ENCODE measurements around the gene EVA1C. TPM values are rescaled to one million over a fixed set of nuclear protein-coding genes. Genes with fewer than 3 reads are reported as not detected.
A peak's percentile ranks its signal among the peaks of the same experiment; 100 is the strongest.

EVA1C gene
- total and polyA plus RNA-seq, 4 experiments from 2014 or later, result 17.1 to 23.9 (median 17.2) TPM

DNA sequence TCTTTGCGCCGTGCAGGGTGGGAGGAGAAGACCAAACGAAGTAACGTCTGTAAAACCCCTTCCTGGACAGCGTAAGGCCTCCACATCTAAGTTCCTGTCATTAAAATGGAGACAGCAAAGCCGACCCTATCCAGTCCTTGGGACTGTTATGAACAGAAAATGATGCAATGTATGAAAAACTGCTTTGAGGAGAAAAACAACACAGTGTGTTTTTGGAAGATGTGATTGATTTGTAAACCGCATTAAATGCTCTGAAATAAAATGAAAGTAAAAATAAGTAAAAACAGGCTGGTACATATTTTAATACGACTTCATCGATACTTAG lies 18.9 kb upstream of the EVA1C start:
- Mint-ChIP-seq H3K4me3 (peak overlapping the region; percentile 84 to 89 (median 88)), H3K4me1 (peaks cover 22 to 52% (median 40%) of the 10 kb centered on the region in 4 donors), H3K27me3 (peaks cover 2 to 7% of the 10 kb centered on the region in 2 donors), H3K36me3 (peaks cover 3 to 7% of the 10 kb centered on the region in 2 donors), H3K9me3 (no peaks in the 10 kb centered on the region), H3K27ac (peak overlapping the region; percentile 22 to 91 (median 78))
- H3K9me3 ChIP-seq (ENCODE audit: control insufficient read depth in 1 of 2, low read length in 2 of 2), result no peaks in the 10 kb centered on the region
- H3K4me3 ChIP-seq (ENCODE audit: low read length in 2 of 2), result peak overlapping the region; percentile 86 to 90
- peak overlapping the region; percentile 68 for H3K27ac ChIP-seq (ENCODE audit: low read depth, low read length)
- POLR2A ChIA-PET (ENCODE audit: partially characterized antibody), result interaction anchor here (1.0 to 4.3 kb wide), 4 partner anchors 18 to 219 kb away, joined by 5 to 47 read pairs (median 10); partner anchors contain the start of genes CFAP298 and EVA1C
- intact Hi-C loops (cut with micrococcal nuclease), result loop anchor here (1.0 to 5.0 kb wide), 7 partner anchors 19 to 1249 kb away; partner anchors contain the start of genes CFAP298, CRYZL1, EVA1C and ITSN1
- H3K36me3 ChIP-seq (ENCODE audit: insufficient read depth, low read length), result peaks cover 6% of the 10 kb centered on the region
- no peaks in the 10 kb centered on the region for H3K27me3 ChIP-seq (ENCODE audit: insufficient read depth, low read length)
- peaks cover 26% of the 10 kb centered on the region for H3K4me1 ChIP-seq (ENCODE audit: insufficient read depth, low read length)
- no peak for DNase-seq
- CTCF ChIA-PET (ENCODE audit: partially characterized antibody), result interaction anchor here (3.4 to 5.6 kb wide), 2 partner anchors 9 to 207 kb away, joined by 16 to 43 read pairs; no protein-coding TSS in a partner anchor

DNA sequence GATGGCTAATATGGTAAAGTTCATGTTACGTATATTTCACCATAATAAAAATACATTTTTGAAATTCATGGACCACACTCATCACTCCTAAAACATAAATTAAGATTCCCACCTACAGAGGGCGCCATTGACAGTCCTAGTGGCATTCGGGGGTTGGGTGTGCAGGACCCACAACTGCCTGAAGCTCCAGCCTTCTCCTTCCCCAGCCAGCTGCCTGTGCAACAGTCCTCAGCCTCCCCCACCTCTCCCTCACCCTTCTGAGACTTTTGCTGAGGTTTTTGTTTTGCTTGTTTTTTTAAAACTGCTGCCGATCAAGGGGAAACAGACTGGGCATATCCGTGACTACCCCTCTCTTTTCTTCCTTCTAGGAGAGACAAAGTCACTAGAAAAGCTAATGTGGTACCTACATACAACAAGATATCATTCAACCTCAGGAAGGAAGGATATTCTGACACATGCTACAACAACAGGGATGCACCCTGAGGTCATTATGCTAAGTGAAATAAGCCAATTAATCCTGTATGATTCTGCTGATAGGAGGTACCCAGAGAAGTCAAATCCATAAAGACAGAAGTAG lies 9.2 kb upstream of the EVA1C start:
- POLR2A ChIA-PET (ENCODE audit: partially characterized antibody), result interaction anchor here (0.6 to 3.7 kb wide), 3 partner anchors 9 to 197 kb away, joined by 4 to 17 read pairs (median 14); partner anchors contain the start of gene EVA1C
- H3K27ac ChIP-seq (ENCODE audit: low read depth, low read length), result no peak overlapping the region
- H3K4me3 ChIP-seq (ENCODE audit: low read length in 2 of 2), result no peak overlapping the region
- H3K9me3 Mint-ChIP-seq, result no peaks in the 10 kb centered on the region
- no peaks in the 10 kb centered on the region for H3K36me3 ChIP-seq (ENCODE audit: insufficient read depth, low read length)
- H3K4me3 Mint-ChIP-seq, result no peak overlapping the region
- CTCF ChIA-PET (ENCODE audit: partially characterized antibody), result interaction anchor here (0.8 to 10.3 kb wide), 9 partner anchors 9 to 205 kb away, joined by 3 to 160 read pairs (median 14); partner anchors contain the start of genes EVA1C, TCP10L and URB1
- DNase-seq, result peak; percentile 63 to 68 (median 65)
- no peaks in the 10 kb centered on the region for H3K4me1 ChIP-seq (ENCODE audit: insufficient read depth, low read length)
- peaks cover 1 to 7% of the 10 kb centered on the region in 2 donors for H3K27me3 Mint-ChIP-seq
- peaks cover 9% of the 10 kb centered on the region for H3K27me3 ChIP-seq (ENCODE audit: insufficient read depth, low read length)
- H3K27ac Mint-ChIP-seq, result peak overlapping the region in 2 of 7 donors; percentile 7 to 27
- H3K9me3 ChIP-seq (ENCODE audit: control insufficient read depth in 1 of 2, low read length in 2 of 2), result no peaks in the 10 kb centered on the region
- peaks cover 4 to 21% (median 6%) of the 10 kb centered on the region in 4 donors for H3K4me1 Mint-ChIP-seq
- intact Hi-C loops (cut with micrococcal nuclease), result loop anchor here (1.0 kb wide), 3 partner anchors 9 to 198 kb away; partner anchors contain the start of gene EVA1C
- no peaks in the 10 kb centered on the region for H3K36me3 Mint-ChIP-seq

DNA sequence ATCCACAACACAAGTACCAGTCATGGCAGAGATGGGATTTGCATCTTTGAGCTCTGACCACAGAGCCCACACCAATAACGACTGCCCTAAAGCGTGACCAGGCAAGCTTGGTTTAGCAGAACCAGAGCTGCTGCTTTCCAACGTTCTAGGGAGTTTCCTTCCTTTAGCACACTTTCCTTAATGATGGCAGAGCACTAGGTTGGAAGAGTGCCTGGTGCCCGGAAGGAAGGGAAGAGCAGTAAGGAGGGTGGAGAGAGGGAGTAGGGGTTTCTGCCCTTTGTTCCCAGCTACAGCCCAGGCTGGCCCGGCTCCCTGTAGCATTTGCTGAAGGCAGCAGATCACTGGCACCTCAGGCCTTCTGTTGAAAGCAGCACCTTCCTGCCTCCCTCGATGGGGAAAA lies 6.1 kb upstream of the EVA1C start:
- Histone ChIP-seq H3K4me3 (ENCODE audit: low read length in 2 of 2) (no peak overlapping the region), H3K27me3 (ENCODE audit: insufficient read depth, low read length) (no peaks in the 10 kb centered on the region), H3K36me3 (ENCODE audit: insufficient read depth, low read length) (no peaks in the 10 kb centered on the region), H3K4me1 (ENCODE audit: insufficient read depth, low read length) (peaks cover 13% of the 10 kb centered on the region), H3K27ac (ENCODE audit: low read depth, low read length) (no peak overlapping the region), H3K9me3 (ENCODE audit: control insufficient read depth in 1 of 2, low read length in 2 of 2) (no peaks in the 10 kb centered on the region)
- intact Hi-C loops (cut with micrococcal nuclease), result no loop called here
- ChIA-PET CTCF (ENCODE audit: partially characterized antibody) (interaction anchor here (10.3 kb wide), 1 partner anchor 194 kb away, joined by 160 read pairs; no protein-coding TSS in a partner anchor), POLR2A (ENCODE audit: partially characterized antibody) (interaction anchor here (1.0 kb wide), 1 partner anchor 163 kb away, joined by 4 read pairs; no protein-coding TSS in a partner anchor)
- Mint-ChIP-seq H3K36me3 (no peaks in the 10 kb centered on the region), H3K27ac (peak overlapping the region in 1 of 7 donors; percentile 51), H3K4me3 (no peak overlapping the region), H3K27me3 (no peaks in the 10 kb centered on the region), H3K4me1 (peaks cover 12 to 48% (median 18%) of the 10 kb centered on the region in 4 donors), H3K9me3 (no peaks in the 10 kb centered on the region)
- no peak for DNase-seq

DNA sequence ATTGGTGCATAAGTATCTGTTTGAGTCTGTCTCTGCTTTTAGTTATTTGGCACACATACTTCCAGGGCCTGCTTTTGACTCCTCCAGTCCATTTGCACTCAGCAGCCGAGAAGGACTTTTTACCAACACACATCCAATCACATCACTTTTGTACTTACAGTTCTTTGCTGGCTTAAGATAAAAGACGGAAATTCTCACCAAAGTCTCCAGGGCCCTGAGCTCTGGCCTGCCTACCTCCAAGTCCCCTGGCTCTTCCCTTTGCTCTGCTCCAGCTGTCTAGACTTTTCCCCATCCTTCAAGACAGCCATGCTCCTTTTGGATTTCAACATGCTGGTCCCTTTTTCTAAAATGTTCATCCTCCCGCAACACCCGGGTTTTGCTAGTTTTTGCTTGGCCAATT lies 2.2 kb upstream of the EVA1C start:
- no peaks in the 10 kb centered on the region for H3K27me3 ChIP-seq (ENCODE audit: insufficient read depth, low read length)
- POLR2A ChIA-PET (ENCODE audit: partially characterized antibody), result interaction anchor here (1.0 to 5.0 kb wide), 2 partner anchors 159 to 361 kb away, joined by 3 to 92 read pairs; partner anchors contain the start of gene PAXBP1
- no peaks in the 10 kb centered on the region for H3K36me3 ChIP-seq (ENCODE audit: insufficient read depth, low read length)
- DNase-seq, result no peak
- H3K27ac ChIP-seq (ENCODE audit: low read depth, low read length), result no peak overlapping the region
- peak overlapping the region in 6 of 7 donors; percentile 35 to 98 (median 97) for H3K27ac Mint-ChIP-seq
- peaks cover 0 to 11% of the 10 kb centered on the region in 2 donors for H3K36me3 Mint-ChIP-seq
- peaks cover 34% of the 10 kb centered on the region for H3K4me1 ChIP-seq (ENCODE audit: insufficient read depth, low read length)
- peaks cover 21 to 62% (median 35%) of the 10 kb centered on the region in 4 donors for H3K4me1 Mint-ChIP-seq
- peak overlapping the region in 7 of 8 donors; percentile 17 to 98 (median 51) for H3K4me3 Mint-ChIP-seq
- no peaks in the 10 kb centered on the region for H3K27me3 Mint-ChIP-seq
- H3K9me3 ChIP-seq (ENCODE audit: control insufficient read depth in 1 of 2, low read length in 2 of 2), result no peaks in the 10 kb centered on the region
- CTCF ChIA-PET (ENCODE audit: partially characterized antibody), result interaction anchor here (2.0 to 5.3 kb wide), 3 partner anchors 8 to 191 kb away, joined by 8 to 22 read pairs (median 9); no protein-coding TSS in a partner anchor
- no peak overlapping the region for H3K4me3 ChIP-seq (ENCODE audit: low read length in 2 of 2)
- intact Hi-C loops (cut with micrococcal nuclease), result loop anchor here (5.0 kb wide), 2 partner anchors 317 to 362 kb away; partner anchors contain the start of genes PAXBP1 and SYNJ1
- no peaks in the 10 kb centered on the region for H3K9me3 Mint-ChIP-seq

DNA sequence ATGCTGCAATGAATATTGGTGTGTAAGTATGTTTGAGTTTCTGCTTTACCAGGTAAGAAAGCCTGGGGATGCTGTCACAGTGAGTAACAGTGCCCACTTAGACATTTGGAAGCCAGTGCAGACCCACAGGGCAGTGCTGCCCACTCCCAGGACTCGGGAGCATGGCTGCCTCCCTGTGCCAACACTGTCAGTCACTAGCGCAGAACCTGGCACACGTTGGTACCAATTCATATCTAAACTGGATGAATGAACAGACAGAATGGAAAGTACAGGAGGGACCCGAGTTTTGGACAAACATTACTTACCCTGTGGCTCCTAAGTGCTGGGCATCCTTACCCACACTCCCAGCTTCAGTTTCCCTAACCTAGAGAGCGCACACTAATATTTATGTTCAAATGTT lies 1.6 kb upstream of the EVA1C start:
- Histone ChIP-seq H3K27me3 (ENCODE audit: insufficient read depth, low read length) (no peaks in the 10 kb centered on the region), H3K36me3 (ENCODE audit: insufficient read depth, low read length) (no peaks in the 10 kb centered on the region), H3K4me1 (ENCODE audit: insufficient read depth, low read length) (peaks cover 34% of the 10 kb centered on the region), H3K4me3 (ENCODE audit: low read length in 2 of 2) (peak overlapping the region in 1 of 2 donors; percentile 83), H3K9me3 (ENCODE audit: control insufficient read depth in 1 of 2, low read length in 2 of 2) (no peaks in the 10 kb centered on the region), H3K27ac (ENCODE audit: low read depth, low read length) (peak overlapping the region; percentile 86)
- intact Hi-C loops (cut with micrococcal nuclease), result loop anchor here (5.0 kb wide), 2 partner anchors 316 to 361 kb away; partner anchors contain the start of genes PAXBP1 and SYNJ1
- no peaks in the 10 kb centered on the region for H3K9me3 Mint-ChIP-seq
- no peak for DNase-seq
- H3K36me3 Mint-ChIP-seq, result peaks cover 0 to 14% of the 10 kb centered on the region in 2 donors
- H3K27ac Mint-ChIP-seq, result peak overlapping the region; percentile 20 to 98 (median 97)
- H3K27me3 Mint-ChIP-seq, result no peaks in the 10 kb centered on the region
- peak overlapping the region; percentile 94 to 98 (median 96) for H3K4me3 Mint-ChIP-seq
- peaks cover 26 to 69% (median 40%) of the 10 kb centered on the region in 4 donors for H3K4me1 Mint-ChIP-seq
- ChIA-PET POLR2A (ENCODE audit: partially characterized antibody) (interaction anchor here (0.7 to 5.0 kb wide), 8 partner anchors 9 to 360 kb away, joined by 3 to 92 read pairs (median 14); partner anchors contain the start of genes CFAP298, PAXBP1, SYNJ1 and URB1), CTCF (ENCODE audit: partially characterized antibody) (interaction anchor here (1.9 to 5.3 kb wide), 5 partner anchors 8 to 190 kb away, joined by 6 to 22 read pairs (median 8); partner anchors contain the start of gene URB1)

DNA sequence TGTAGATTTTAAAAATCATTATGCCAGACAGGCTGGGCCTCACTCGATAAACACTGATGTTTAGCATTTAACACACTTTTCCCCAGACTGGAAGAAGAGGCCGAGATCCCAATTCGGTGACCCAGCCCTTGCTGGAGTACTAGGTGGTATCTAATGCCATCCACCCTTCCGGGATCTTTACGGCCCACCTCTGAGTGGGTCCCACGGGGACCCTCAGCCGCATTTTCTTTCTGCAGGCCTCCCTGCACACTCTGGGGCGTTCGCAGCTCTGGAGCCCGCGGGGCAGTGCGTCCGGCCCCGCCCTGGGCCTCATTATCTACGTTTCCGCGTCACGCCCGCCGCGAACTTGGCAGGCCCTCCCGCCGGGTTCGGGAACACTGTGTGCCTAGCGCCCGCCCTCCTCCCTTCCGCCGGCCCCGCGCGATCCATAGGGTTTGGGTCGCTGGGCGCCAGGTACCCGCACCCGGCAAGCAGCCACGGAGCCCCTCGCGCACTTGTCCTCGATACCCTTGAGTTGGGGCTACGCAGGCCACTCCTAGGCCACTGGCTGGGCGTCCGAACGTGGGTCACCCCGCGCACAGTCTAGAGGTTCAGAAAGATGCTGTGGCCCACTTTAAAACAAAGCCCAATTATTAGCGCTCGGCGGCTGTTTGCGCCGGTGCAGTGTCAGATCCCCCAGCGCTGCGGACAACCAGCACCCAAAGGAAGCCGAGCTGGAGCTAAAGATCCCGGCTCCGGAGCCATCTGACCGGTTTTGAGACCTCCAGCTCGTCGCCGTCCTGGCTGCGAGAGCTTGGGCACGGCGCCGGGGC lies 950 bp upstream of the EVA1C start:
- ChIA-PET CTCF (ENCODE audit: partially characterized antibody) (interaction anchor here (1.9 to 5.3 kb wide), 5 partner anchors 9 to 189 kb away, joined by 6 to 22 read pairs (median 8); partner anchors contain the start of gene URB1), POLR2A (ENCODE audit: partially characterized antibody) (interaction anchor here (0.6 to 5.0 kb wide), 13 partner anchors 10 to 360 kb away, joined by 3 to 92 read pairs (median 4); partner anchors contain the start of genes CFAP298, MIS18A, PAXBP1 and SYNJ1)
- peak; percentile 58 to 64 (median 62) for DNase-seq
- no peaks in the 10 kb centered on the region for H3K27me3 ChIP-seq (ENCODE audit: insufficient read depth, low read length)
- H3K9me3 ChIP-seq (ENCODE audit: control insufficient read depth in 1 of 2, low read length in 2 of 2), result no peaks in the 10 kb centered on the region
- Mint-ChIP-seq H3K4me1 (peaks cover 28 to 71% (median 42%) of the 10 kb centered on the region in 4 donors), H3K36me3 (peaks cover 0 to 14% of the 10 kb centered on the region in 2 donors), H3K27me3 (no peaks in the 10 kb centered on the region), H3K27ac (peak overlapping the region; percentile 95 to 99 (median 97)), H3K4me3 (peak overlapping the region; percentile 94 to 98 (median 96)), H3K9me3 (no peaks in the 10 kb centered on the region)
- peaks cover 34% of the 10 kb centered on the region for H3K4me1 ChIP-seq (ENCODE audit: insufficient read depth, low read length)
- peak overlapping the region; percentile 40 to 83 for H3K4me3 ChIP-seq (ENCODE audit: low read length in 2 of 2)
- peak overlapping the region; percentile 86 for H3K27ac ChIP-seq (ENCODE audit: low read depth, low read length)
- H3K36me3 ChIP-seq (ENCODE audit: insufficient read depth, low read length), result no peaks in the 10 kb centered on the region
- intact Hi-C loops (cut with micrococcal nuclease), result loop anchor here (1.0 to 5.0 kb wide), 7 partner anchors 8 to 361 kb away; partner anchors contain the start of genes CFAP298, MIS18A, PAXBP1 and SYNJ1

Measured in CD4-positive, alpha-beta memory T cell (primary cell).